Activated naive CD4-positive, alpha-beta T cell treated with anti-CD3 and anti-CD28 coated beads, Interleukin-2, amount 50 U/mL, for 24 hours (primary cell): Measurements from ENCODE around the gene FAM43A.

Experiments used
- H3K27ac Mint-ChIP-seq: one replicate; pipeline ENCODE4 v1.8.0; 2021; ENCODE audit warnings: mild to moderate bottlenecking, mixed read lengths
- H3K27me3 Mint-ChIP-seq: one replicate; pipeline ENCODE4 v1.8.0; 2021; ENCODE audit warnings: mixed read lengths
- H3K36me3 Mint-ChIP-seq: one replicate; pipeline ENCODE4 v1.8.0; 2021; ENCODE audit warnings: mixed read lengths
- H3K4me1 Mint-ChIP-seq: one replicate; pipeline ENCODE4 v1.8.0; 2021; ENCODE audit warnings: mixed read lengths
- H3K4me3 Mint-ChIP-seq: one replicate; pipeline ENCODE4 v1.8.0; 2021; ENCODE audit warnings: mild to moderate bottlenecking, mixed read lengths
- H3K9me3 Mint-ChIP-seq: one replicate; pipeline ENCODE4 v1.8.0; 2021; ENCODE audit warnings: mixed read lengths

Gene FAM43A

GRCh38 chr3:194713299-194714136, 27.8 kb downstream of the FAM43A start:
- Mint-ChIP-seq H3K36me3 (no peaks in the 10 kb centered on the region), H3K9me3 (no peaks in the 10 kb centered on the region), H3K4me3 (no peak overlapping the region), H3K27me3 (no peaks in the 10 kb centered on the region), H3K4me1 (no peaks in the 10 kb centered on the region), H3K27ac (no peak overlapping the region)

- Mint-ChIP-seq H3K4me1 (no peaks in the 10 kb centered on the region), H3K27ac (no peak overlapping the region), H3K27me3 (no peaks in the 10 kb centered on the region), H3K36me3 (no peaks in the 10 kb centered on the region), H3K4me3 (no peak overlapping the region), H3K9me3 (no peaks in the 10 kb centered on the region)
These were observed 28.4 kb downstream of the FAM43A start for GRCh38 chr3:194714137-194714455.

- no peak overlapping the region for H3K27ac Mint-ChIP-seq
- no peaks in the 10 kb centered on the region for H3K36me3 Mint-ChIP-seq
- H3K27me3 Mint-ChIP-seq = no peaks in the 10 kb centered on the region
- H3K4me3 Mint-ChIP-seq = no peak overlapping the region
- H3K9me3 Mint-ChIP-seq = no peaks in the 10 kb centered on the region
- H3K4me1 Mint-ChIP-seq = no peaks in the 10 kb centered on the region
These were observed 28.9 kb downstream of the FAM43A start for GRCh38 chr3:194714564-194714963.

- H3K4me1 Mint-ChIP-seq = no peaks in the 10 kb centered on the region
- no peaks in the 10 kb centered on the region for H3K9me3 Mint-ChIP-seq
- no peaks in the 10 kb centered on the region for H3K27me3 Mint-ChIP-seq
- H3K27ac Mint-ChIP-seq = no peak overlapping the region
- no peaks in the 10 kb centered on the region for H3K36me3 Mint-ChIP-seq
- no peak overlapping the region for H3K4me3 Mint-ChIP-seq
These were observed 29.5 kb downstream of the FAM43A start for GRCh38 chr3:194715022-194715800.

- Mint-ChIP-seq H3K36me3 (no peaks in the 10 kb centered on the region), H3K4me1 (no peaks in the 10 kb centered on the region), H3K9me3 (no peaks in the 10 kb centered on the region), H3K27me3 (no peaks in the 10 kb centered on the region), H3K27ac (no peak overlapping the region), H3K4me3 (no peak overlapping the region)
These were observed 32.4 kb downstream of the FAM43A start for GRCh38 chr3:194718079-194718478.

- Mint-ChIP-seq H3K4me1 (no peaks in the 10 kb centered on the region), H3K27me3 (no peaks in the 10 kb centered on the region), H3K36me3 (no peaks in the 10 kb centered on the region), H3K4me3 (no peak overlapping the region), H3K9me3 (no peaks in the 10 kb centered on the region), H3K27ac (no peak overlapping the region)
These were observed 34.4 kb downstream of the FAM43A start for GRCh38 chr3:194720048-194720447.

- Mint-ChIP-seq H3K9me3 (no peaks in the 10 kb centered on the region), H3K4me3 (no peak overlapping the region), H3K36me3 (no peaks in the 10 kb centered on the region), H3K27me3 (no peaks in the 10 kb centered on the region), H3K4me1 (no peaks in the 10 kb centered on the region), H3K27ac (no peak overlapping the region)
These were observed 38.3 kb downstream of the FAM43A start for GRCh38 chr3:194723846-194724618.

- H3K4me3 Mint-ChIP-seq = no peak overlapping the region
- H3K36me3 Mint-ChIP-seq = no peaks in the 10 kb centered on the region
- no peaks in the 10 kb centered on the region for H3K9me3 Mint-ChIP-seq
- H3K4me1 Mint-ChIP-seq = no peaks in the 10 kb centered on the region
- H3K27me3 Mint-ChIP-seq = peaks cover 2% of the 10 kb centered on the region
- no peak overlapping the region for H3K27ac Mint-ChIP-seq
These were observed 39.7 kb downstream of the FAM43A start for GRCh38 chr3:194725346-194725745.

- Mint-ChIP-seq H3K9me3 (no peaks in the 10 kb centered on the region), H3K27ac (no peak overlapping the region), H3K4me3 (no peak overlapping the region)
These were observed 41.9 kb downstream of the FAM43A start for GRCh38 chr3:194727435-194728128.

GRCh38 chr3:194728986-194729385, 43.3 kb downstream of the FAM43A start:
- peaks cover 8% of the 10 kb centered on the region for H3K27me3 Mint-ChIP-seq

More at GRCh38 chr3:194727435-194728128, 41.9 kb downstream of the FAM43A start:
- no peaks in the 10 kb centered on the region for H3K36me3 Mint-ChIP-seq
- H3K27me3 Mint-ChIP-seq = peaks cover 6% of the 10 kb centered on the region
- no peaks in the 10 kb centered on the region for H3K4me1 Mint-ChIP-seq

GRCh38 chr3:194730365-194730764, 44.7 kb downstream of the FAM43A start:
- H3K4me1 Mint-ChIP-seq = no peaks in the 10 kb centered on the region
- H3K36me3 Mint-ChIP-seq = peaks cover 1% of the 10 kb centered on the region
- peaks cover 8% of the 10 kb centered on the region for H3K27me3 Mint-ChIP-seq
- no peaks in the 10 kb centered on the region for H3K9me3 Mint-ChIP-seq
- no peak overlapping the region for H3K27ac Mint-ChIP-seq
- H3K4me3 Mint-ChIP-seq = no peak overlapping the region

More at GRCh38 chr3:194728986-194729385, 43.3 kb downstream of the FAM43A start:
- H3K4me3 Mint-ChIP-seq = no peak overlapping the region
- H3K4me1 Mint-ChIP-seq = no peaks in the 10 kb centered on the region
- H3K9me3 Mint-ChIP-seq = no peaks in the 10 kb centered on the region
- no peak overlapping the region for H3K27ac Mint-ChIP-seq
- H3K36me3 Mint-ChIP-seq = no peaks in the 10 kb centered on the region

GRCh38 chr3:194731506-194732073, 45.9 kb downstream of the FAM43A start:
- H3K4me3 Mint-ChIP-seq = no peak overlapping the region
- peaks cover 2% of the 10 kb centered on the region for H3K36me3 Mint-ChIP-seq
- H3K27me3 Mint-ChIP-seq = peaks cover 8% of the 10 kb centered on the region
- no peaks in the 10 kb centered on the region for H3K9me3 Mint-ChIP-seq
- no peak overlapping the region for H3K27ac Mint-ChIP-seq
- H3K4me1 Mint-ChIP-seq = no peaks in the 10 kb centered on the region

- Mint-ChIP-seq H3K4me1 (no peaks in the 10 kb centered on the region), H3K36me3 (peaks cover 2% of the 10 kb centered on the region), H3K27me3 (peaks cover 8% of the 10 kb centered on the region), H3K27ac (no peak overlapping the region), H3K9me3 (no peaks in the 10 kb centered on the region), H3K4me3 (no peak overlapping the region)
These were observed 46.9 kb downstream of the FAM43A start for GRCh38 chr3:194732617-194733016.

GRCh38 chr3:194736277-194736895, 50.7 kb downstream of the FAM43A start:
- no peaks in the 10 kb centered on the region for H3K9me3 Mint-ChIP-seq
- peaks cover 2% of the 10 kb centered on the region for H3K36me3 Mint-ChIP-seq
- H3K27me3 Mint-ChIP-seq = peaks cover 10% of the 10 kb centered on the region
- H3K4me3 Mint-ChIP-seq = no peak overlapping the region
- H3K4me1 Mint-ChIP-seq = no peaks in the 10 kb centered on the region
- no peak overlapping the region for H3K27ac Mint-ChIP-seq
